Activated T-cell treated with anti-CD3 and anti-CD28 coated beads, Interleukin-2, amount 50 U/mL, for 24 hours (primary cell): ENCODE data around the gene HSD17B7.
"Not testable (repeated sequence)": the region's sequence is repeated elsewhere in the genome, so short reads cannot be mapped to it uniquely, and the experiment has no call there.

Experiments used
- DNase-seq: peaks from one replicate; pipeline ENCODE4 v3.0.0-alpha.2; 2020
- H3K27ac Mint-ChIP-seq: 2 replicates; pipeline ENCODE4 v1.8.0; 2020; ENCODE audit warnings: mild to moderate bottlenecking, mixed read lengths
- H3K27me3 Mint-ChIP-seq: 2 replicates; pipeline ENCODE4 v1.8.0; 2020; ENCODE audit warnings: mixed read lengths
- H3K36me3 Mint-ChIP-seq: 2 replicates; pipeline ENCODE4 v1.8.0; 2020; ENCODE audit warnings: low read depth, mixed read lengths
- H3K4me1 Mint-ChIP-seq: 2 replicates; pipeline ENCODE4 v1.8.0; 2020; ENCODE audit warnings: low read depth, mixed read lengths
- H3K4me3 Mint-ChIP-seq: 2 replicates; pipeline ENCODE4 v1.8.0; 2020; ENCODE audit warnings: mild to moderate bottlenecking, moderate library complexity, mixed read lengths
- H3K9me3 Mint-ChIP-seq: 2 replicates; pipeline ENCODE4 v1.8.0; 2020; ENCODE audit warnings: mixed read lengths

HSD17B7 gene

GRCh38 chr1:162790303-162790984 is at the start of gene HSD17B7:
TSS of gene HSD17B7 (plus strand) at chr1:162790702. CDS start at chr1:162790801, 99 bp downstream.
- DNase-seq, result peak; percentile 82
- H3K27ac Mint-ChIP-seq, result peak within 1 kb of the TSS; percentile 98
- peaks cover 20% of the 10 kb centered on the region for H3K4me1 Mint-ChIP-seq
- peaks cover 31% of the 10 kb centered on the region for H3K36me3 Mint-ChIP-seq
- not testable (repeated sequence) for H3K9me3 Mint-ChIP-seq, H3K27me3 Mint-ChIP-seq
- H3K4me3 Mint-ChIP-seq, result peak within 1 kb of the TSS; percentile 91

GRCh38 chr1:162740755-162741154 is 49.7 kb upstream of the HSD17B7 start:
- no peak overlapping the region for H3K27ac Mint-ChIP-seq
- H3K4me1 Mint-ChIP-seq, result no peaks in the 10 kb centered on the region
- peaks cover 2% of the 10 kb centered on the region for H3K27me3 Mint-ChIP-seq
- no peaks in the 10 kb centered on the region for H3K36me3 Mint-ChIP-seq
- no peaks in the 10 kb centered on the region for H3K9me3 Mint-ChIP-seq
- H3K4me3 Mint-ChIP-seq, result no peak overlapping the region
- DNase-seq, result no peak

GRCh38 chr1:162741574-162741973 is 48.9 kb upstream of the HSD17B7 start:
- no peak for DNase-seq
- no peak overlapping the region for H3K4me3 Mint-ChIP-seq
- no peaks in the 10 kb centered on the region for H3K9me3 Mint-ChIP-seq
- peaks cover 9% of the 10 kb centered on the region for H3K27me3 Mint-ChIP-seq
- H3K27ac Mint-ChIP-seq, result no peak overlapping the region
- H3K36me3 Mint-ChIP-seq, result no peaks in the 10 kb centered on the region
- H3K4me1 Mint-ChIP-seq, result no peaks in the 10 kb centered on the region

GRCh38 chr1:162746264-162746942 is 44.1 kb upstream of the HSD17B7 start:
- H3K36me3 Mint-ChIP-seq, H3K9me3 Mint-ChIP-seq, H3K4me3 Mint-ChIP-seq, H3K4me1 Mint-ChIP-seq, H3K27ac Mint-ChIP-seq, DNase-seq: not testable (repeated sequence)
- peaks cover 29% of the 10 kb centered on the region for H3K27me3 Mint-ChIP-seq

- no peak overlapping the region for H3K4me3 Mint-ChIP-seq
- no peaks in the 10 kb centered on the region for H3K9me3 Mint-ChIP-seq
- peaks cover 9% of the 10 kb centered on the region for H3K27me3 Mint-ChIP-seq
- DNase-seq, result no peak
- H3K4me1 Mint-ChIP-seq, result no peaks in the 10 kb centered on the region
- H3K36me3 Mint-ChIP-seq, result no peaks in the 10 kb centered on the region
- no peak overlapping the region for H3K27ac Mint-ChIP-seq
Observed at GRCh38 chr1:162753001-162753658, 37.4 kb upstream of the HSD17B7 start.

GRCh38 chr1:162753998-162754585 is 36.4 kb upstream of the HSD17B7 start:
- H3K4me3 Mint-ChIP-seq, result no peak overlapping the region
- H3K27me3 Mint-ChIP-seq, result peaks cover 4% of the 10 kb centered on the region
- no peaks in the 10 kb centered on the region for H3K36me3 Mint-ChIP-seq
- no peak for DNase-seq
- H3K4me1 Mint-ChIP-seq, result no peaks in the 10 kb centered on the region
- H3K27ac Mint-ChIP-seq, result no peak overlapping the region
- no peaks in the 10 kb centered on the region for H3K9me3 Mint-ChIP-seq

GRCh38 chr1:162755306-162755705 is 35.2 kb upstream of the HSD17B7 start:
- Mint-ChIP-seq H3K36me3 (no peaks in the 10 kb centered on the region), H3K4me3 (no peak overlapping the region), H3K9me3 (no peaks in the 10 kb centered on the region)

GRCh38 chr1:162756523-162756922 is 34.0 kb upstream of the HSD17B7 start:
- H3K27ac Mint-ChIP-seq, result no peak overlapping the region
- H3K36me3 Mint-ChIP-seq, result no peaks in the 10 kb centered on the region
- no peaks in the 10 kb centered on the region for H3K9me3 Mint-ChIP-seq
- H3K4me3 Mint-ChIP-seq, result no peak overlapping the region
- no peaks in the 10 kb centered on the region for H3K27me3 Mint-ChIP-seq
- no peak for DNase-seq
- H3K4me1 Mint-ChIP-seq, result no peaks in the 10 kb centered on the region

More at GRCh38 chr1:162755306-162755705, 35.2 kb upstream of the HSD17B7 start:
- DNase-seq, result no peak
- H3K27me3 Mint-ChIP-seq, result no peaks in the 10 kb centered on the region
- no peak overlapping the region for H3K27ac Mint-ChIP-seq
- H3K4me1 Mint-ChIP-seq, result no peaks in the 10 kb centered on the region

GRCh38 chr1:162757476-162757875 is 33.0 kb upstream of the HSD17B7 start:
- no peak for DNase-seq
- no peaks in the 10 kb centered on the region for H3K4me1 Mint-ChIP-seq
- H3K27ac Mint-ChIP-seq, result no peak overlapping the region
- H3K27me3 Mint-ChIP-seq, result no peaks in the 10 kb centered on the region
- H3K36me3 Mint-ChIP-seq, result no peaks in the 10 kb centered on the region
- no peaks in the 10 kb centered on the region for H3K9me3 Mint-ChIP-seq
- H3K4me3 Mint-ChIP-seq, result no peak overlapping the region

GRCh38 chr1:162765788-162766187 is 24.7 kb upstream of the HSD17B7 start:
- Mint-ChIP-seq H3K4me1 (no peaks in the 10 kb centered on the region), H3K27ac (no peak overlapping the region), H3K4me3 (no peak overlapping the region), H3K9me3 (no peaks in the 10 kb centered on the region), H3K36me3 (no peaks in the 10 kb centered on the region), H3K27me3 (peaks cover 3% of the 10 kb centered on the region)
- no peak for DNase-seq

GRCh38 chr1:162772571-162773154 is 17.8 kb upstream of the HSD17B7 start:
- Mint-ChIP-seq H3K36me3 (no peaks in the 10 kb centered on the region), H3K27me3 (peaks cover 11% of the 10 kb centered on the region), H3K27ac (no peak overlapping the region), H3K4me1 (no peaks in the 10 kb centered on the region), H3K9me3 (no peaks in the 10 kb centered on the region), H3K4me3 (no peak overlapping the region)
- DNase-seq, result no peak

GRCh38 chr1:162774007-162774406 is 16.5 kb upstream of the HSD17B7 start:
- no peaks in the 10 kb centered on the region for H3K9me3 Mint-ChIP-seq
- no peak for DNase-seq
- no peaks in the 10 kb centered on the region for H3K4me1 Mint-ChIP-seq
- no peaks in the 10 kb centered on the region for H3K36me3 Mint-ChIP-seq
- H3K27me3 Mint-ChIP-seq, result peaks cover 11% of the 10 kb centered on the region
- H3K4me3 Mint-ChIP-seq, result no peak overlapping the region
- no peak overlapping the region for H3K27ac Mint-ChIP-seq

GRCh38 chr1:162779043-162779442 is 11.5 kb upstream of the HSD17B7 start:
- peaks cover 23% of the 10 kb centered on the region for H3K27me3 Mint-ChIP-seq
- no peaks in the 10 kb centered on the region for H3K36me3 Mint-ChIP-seq
- no peak overlapping the region for H3K27ac Mint-ChIP-seq
- DNase-seq, result no peak
- H3K4me3 Mint-ChIP-seq, result no peak overlapping the region
- H3K4me1 Mint-ChIP-seq, result no peaks in the 10 kb centered on the region
- H3K9me3 Mint-ChIP-seq, result no peaks in the 10 kb centered on the region

GRCh38 chr1:162782671-162783070 is 7.8 kb upstream of the HSD17B7 start:
- no peak for DNase-seq
- H3K9me3 Mint-ChIP-seq, result no peaks in the 10 kb centered on the region
- no peak overlapping the region for H3K4me3 Mint-ChIP-seq
- no peaks in the 10 kb centered on the region for H3K36me3 Mint-ChIP-seq
- H3K27me3 Mint-ChIP-seq, result peaks cover 13% of the 10 kb centered on the region
- no peak overlapping the region for H3K27ac Mint-ChIP-seq
- H3K4me1 Mint-ChIP-seq, result no peaks in the 10 kb centered on the region
